ENCODE data around the gene FRS2. TPM values are rescaled to one million over a fixed set of nuclear protein-coding genes. Genes with fewer than 3 reads are reported as not detected.

FRS2 gene
- total RNA-seq, 4 donors from 2014 or later = 36.5 to 60.3 (median 43.8) TPM

DNA sequence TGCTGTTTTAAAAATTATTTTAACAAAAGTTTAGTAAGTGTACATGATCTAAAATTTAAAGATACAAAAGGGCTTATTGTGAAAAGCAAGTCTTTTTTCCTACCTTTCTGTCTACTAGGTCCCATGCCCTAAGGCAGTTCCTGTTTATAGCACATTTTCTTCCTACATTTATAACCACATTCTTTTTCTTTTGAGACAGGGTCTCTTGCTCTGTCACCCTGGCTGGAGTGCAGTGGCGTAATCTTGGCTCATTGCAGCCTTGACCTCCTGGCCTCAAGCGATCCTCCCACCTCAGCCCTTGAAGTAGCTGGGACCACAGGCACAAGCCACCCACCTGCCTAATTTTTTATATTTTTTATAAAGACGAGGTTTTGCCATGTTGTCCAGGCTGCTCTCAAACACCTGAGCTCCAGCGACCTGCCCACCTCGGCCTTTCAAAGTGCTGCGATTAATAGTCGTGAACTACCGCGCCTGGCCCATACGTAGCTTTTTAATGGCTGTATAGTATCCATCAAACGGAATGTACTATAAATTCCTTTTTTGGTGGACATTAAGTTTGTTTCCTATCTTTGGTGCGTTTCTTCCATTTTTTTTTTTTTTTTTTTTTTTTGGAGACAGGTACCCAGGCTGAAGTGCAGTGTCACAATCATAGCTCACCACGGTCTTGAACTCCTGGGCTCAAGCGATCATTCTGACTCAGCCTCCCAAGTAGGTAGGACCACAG lies 20.9 kb downstream of the FRS2 start:
- H3K27me3 ChIP-seq = no peaks in the 10 kb centered on the region
- TF ChIP-seq, protein P1, sequence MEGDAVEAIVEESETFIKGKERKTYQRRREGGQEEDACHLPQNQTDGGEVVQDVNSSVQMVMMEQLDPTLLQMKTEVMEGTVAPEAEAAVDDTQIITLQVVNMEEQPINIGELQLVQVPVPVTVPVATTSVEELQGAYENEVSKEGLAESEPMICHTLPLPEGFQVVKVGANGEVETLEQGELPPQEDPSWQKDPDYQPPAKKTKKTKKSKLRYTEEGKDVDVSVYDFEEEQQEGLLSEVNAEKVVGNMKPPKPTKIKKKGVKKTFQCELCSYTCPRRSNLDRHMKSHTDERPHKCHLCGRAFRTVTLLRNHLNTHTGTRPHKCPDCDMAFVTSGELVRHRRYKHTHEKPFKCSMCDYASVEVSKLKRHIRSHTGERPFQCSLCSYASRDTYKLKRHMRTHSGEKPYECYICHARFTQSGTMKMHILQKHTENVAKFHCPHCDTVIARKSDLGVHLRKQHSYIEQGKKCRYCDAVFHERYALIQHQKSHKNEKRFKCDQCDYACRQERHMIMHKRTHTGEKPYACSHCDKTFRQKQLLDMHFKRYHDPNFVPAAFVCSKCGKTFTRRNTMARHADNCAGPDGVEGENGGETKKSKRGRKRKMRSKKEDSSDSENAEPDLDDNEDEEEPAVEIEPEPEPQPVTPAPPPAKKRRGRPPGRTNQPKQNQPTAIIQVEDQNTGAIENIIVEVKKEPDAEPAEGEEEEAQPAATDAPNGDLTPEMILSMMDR (IDR thresholded peaks at IDR 0.05) = no peak
- TF ChIP-seq POLR2A (IDR thresholded peaks at IDR 0.05; ENCODE audit: low read depth) (no peak), EP300 (IDR thresholded peaks at IDR 0.05) (no peak), POLR2AphosphoS5 (IDR thresholded peaks at IDR 0.05) (no peak)
- H3K4me1 ChIP-seq = peaks cover 5 to 49% (median 43%) of the 10 kb centered on the region in 4 donors
- H3K36me3 ChIP-seq = peaks cover 0 to 17% (median 0%) of the 10 kb centered on the region in 4 donors
- intact Hi-C loops (cut with DNase I) = no loop called here
- 94% methylated on average over 14 of the region's 14 CpGs for WGBS
- H3K9me3 ChIP-seq = peaks cover 0 to 13% (median 7%) of the 10 kb centered on the region in 4 donors
- H3K4me3 ChIP-seq = no peak overlapping the region
- no peak for DNase-seq (ENCODE audit: extremely low spot score)
- no peak overlapping the region for H3K27ac ChIP-seq (replicated peaks in 1 of 4)

- TF ChIP-seq EP300 (IDR thresholded peaks at IDR 0.05) = no peak
Observed at GRCh38 chr12:69492739-69493138, 22.6 kb downstream of the FRS2 start.

DNA sequence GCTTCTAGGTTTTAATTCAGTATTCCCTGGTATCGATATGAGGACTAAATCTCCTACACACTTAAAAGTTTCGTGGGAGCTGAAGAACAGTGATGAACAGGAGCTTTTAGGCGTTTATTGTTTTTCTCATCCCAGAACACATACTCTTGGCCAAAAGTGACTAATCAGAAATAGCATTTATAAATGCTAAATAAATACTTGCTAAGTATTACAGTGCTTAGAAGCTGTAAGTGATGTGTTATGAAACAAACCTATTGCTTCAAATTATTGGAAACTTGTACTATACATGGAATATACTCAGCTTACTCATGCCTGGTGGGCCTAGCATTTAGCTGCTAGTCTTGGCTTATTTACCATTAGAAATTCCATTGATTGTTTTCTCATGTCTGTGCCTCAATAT lies 24.9 kb downstream of the FRS2 start:
- Histone ChIP-seq H3K4me1 (peaks cover 5 to 74% (median 66%) of the 10 kb centered on the region in 4 donors), H3K27ac (replicated peaks in 1 of 4) (no peak overlapping the region), H3K9me3 (no peaks in the 10 kb centered on the region), H3K27me3 (no peaks in the 10 kb centered on the region), H3K36me3 (no peaks in the 10 kb centered on the region), H3K4me3 (no peak overlapping the region)
- TF ChIP-seq POLR2AphosphoS5 (IDR thresholded peaks at IDR 0.05) = no peak
- TF ChIP-seq EP300 (IDR thresholded peaks at IDR 0.05) = no peak
- no peak for TF ChIP-seq POLR2A (IDR thresholded peaks at IDR 0.05; ENCODE audit: low read depth)
- TF ChIP-seq, protein P1 (IDR thresholded peaks at IDR 0.05) = no peak
- DNase-seq (ENCODE audit: extremely low spot score) = no peak
- 45% methylated on average over 3 of the region's 3 CpGs for WGBS
- intact Hi-C loops (cut with DNase I) = no loop called here

More at GRCh38 chr12:69492739-69493138, 22.6 kb downstream of the FRS2 start:
- H3K9me3 ChIP-seq = peaks cover 0 to 2% (median 0%) of the 10 kb centered on the region in 4 donors
- H3K4me1 ChIP-seq = peaks cover 5 to 62% (median 57%) of the 10 kb centered on the region in 4 donors
- H3K36me3 ChIP-seq = peaks cover 0 to 6% (median 0%) of the 10 kb centered on the region in 4 donors
- no peak overlapping the region for H3K27ac ChIP-seq (replicated peaks in 1 of 4)
- no peaks in the 10 kb centered on the region for H3K27me3 ChIP-seq
- H3K4me3 ChIP-seq = no peak overlapping the region
- intact Hi-C loops (cut with DNase I) = no loop called here
- 95% methylated on average over 2 of the region's 2 CpGs for WGBS
- DNase-seq (ENCODE audit: extremely low spot score) = no peak

GRCh38 chr12:69497308-69498026 lies 27.3 kb downstream of the FRS2 start:
- no peaks in the 10 kb centered on the region for H3K27me3 ChIP-seq
- peaks cover 0 to 76% (median 68%) of the 10 kb centered on the region in 4 donors for H3K4me1 ChIP-seq
- no peaks in the 10 kb centered on the region for H3K9me3 ChIP-seq
- TF ChIP-seq POLR2A (IDR thresholded peaks at IDR 0.05; ENCODE audit: low read depth) = no peak
- TF ChIP-seq EP300 (IDR thresholded peaks at IDR 0.05) = no peak
- no peak for TF ChIP-seq POLR2AphosphoS5 (IDR thresholded peaks at IDR 0.05)
- TF ChIP-seq, protein P1 (IDR thresholded peaks at IDR 0.05) = no peak
- no peak for DNase-seq (ENCODE audit: extremely low spot score)
- H3K27ac ChIP-seq (replicated peaks in 1 of 4) = peak overlapping the region in 1 of 4 donors; percentile 40
- WGBS = 67% methylated on average over 4 of the region's 4 CpGs
- intact Hi-C loops (cut with DNase I) = no loop called here
- H3K4me3 ChIP-seq = no peak overlapping the region
- H3K36me3 ChIP-seq = no peaks in the 10 kb centered on the region

DNA sequence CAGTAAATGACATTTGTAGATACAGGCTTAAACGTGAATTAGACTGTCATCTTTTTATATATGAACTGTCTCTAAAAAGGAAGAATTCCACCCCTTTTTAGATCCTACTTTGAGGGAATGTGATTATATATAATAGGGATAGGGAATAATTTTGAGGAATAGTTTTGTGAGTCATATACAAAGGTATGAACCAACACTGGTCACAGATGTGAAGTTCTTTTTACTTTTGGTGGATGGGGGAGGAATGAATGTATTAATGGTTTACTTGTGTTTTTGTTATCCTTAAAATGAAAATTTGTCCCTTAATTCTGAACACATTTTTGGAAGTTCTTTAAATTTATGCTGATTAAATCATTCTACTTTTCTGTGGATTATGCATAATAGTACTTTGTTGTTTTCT lies 30.4 kb downstream of the FRS2 start:
- Histone ChIP-seq H3K4me3 (no peak overlapping the region), H3K9me3 (no peaks in the 10 kb centered on the region), H3K36me3 (no peaks in the 10 kb centered on the region), H3K27ac (replicated peaks in 1 of 4) (no peak overlapping the region), H3K27me3 (no peaks in the 10 kb centered on the region), H3K4me1 (peaks cover 11 to 81% (median 72%) of the 10 kb centered on the region in 4 donors)
- intact Hi-C loops (cut with DNase I) = no loop called here
- 36% methylated on average over 1 of the region's 1 CpG for WGBS
- DNase-seq (ENCODE audit: extremely low spot score) = no peak
- TF ChIP-seq POLR2A (IDR thresholded peaks at IDR 0.05; ENCODE audit: low read depth) = no peak
- no peak for TF ChIP-seq EP300 (IDR thresholded peaks at IDR 0.05)
- TF ChIP-seq, protein P1 (IDR thresholded peaks at IDR 0.05) = no peak
- no peak for TF ChIP-seq POLR2AphosphoS5 (IDR thresholded peaks at IDR 0.05)
